ENCODE measurements around the gene DIPK1C.

DNA sequence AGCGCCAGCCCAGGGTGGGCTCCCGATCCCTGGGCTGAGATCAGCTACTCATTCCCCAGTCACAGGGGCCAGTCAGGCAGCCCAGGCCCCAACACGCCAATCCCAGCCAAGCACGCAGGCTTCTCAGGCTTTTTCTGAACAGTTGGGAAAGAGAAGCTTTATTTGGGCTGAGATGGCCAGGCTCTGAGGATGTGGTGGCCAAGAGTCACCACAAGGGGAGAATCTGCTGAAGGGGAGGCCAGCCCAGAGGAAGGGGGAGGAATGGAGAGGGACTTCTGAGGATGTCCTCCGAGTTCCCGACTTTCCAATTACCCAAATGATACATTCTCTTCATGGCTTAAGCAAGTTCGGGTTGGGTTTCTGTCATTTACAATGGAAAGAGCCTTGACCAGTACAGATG lies 2.8 kb upstream of the DIPK1C start:
- TF ChIP-seq, protein P1, sequence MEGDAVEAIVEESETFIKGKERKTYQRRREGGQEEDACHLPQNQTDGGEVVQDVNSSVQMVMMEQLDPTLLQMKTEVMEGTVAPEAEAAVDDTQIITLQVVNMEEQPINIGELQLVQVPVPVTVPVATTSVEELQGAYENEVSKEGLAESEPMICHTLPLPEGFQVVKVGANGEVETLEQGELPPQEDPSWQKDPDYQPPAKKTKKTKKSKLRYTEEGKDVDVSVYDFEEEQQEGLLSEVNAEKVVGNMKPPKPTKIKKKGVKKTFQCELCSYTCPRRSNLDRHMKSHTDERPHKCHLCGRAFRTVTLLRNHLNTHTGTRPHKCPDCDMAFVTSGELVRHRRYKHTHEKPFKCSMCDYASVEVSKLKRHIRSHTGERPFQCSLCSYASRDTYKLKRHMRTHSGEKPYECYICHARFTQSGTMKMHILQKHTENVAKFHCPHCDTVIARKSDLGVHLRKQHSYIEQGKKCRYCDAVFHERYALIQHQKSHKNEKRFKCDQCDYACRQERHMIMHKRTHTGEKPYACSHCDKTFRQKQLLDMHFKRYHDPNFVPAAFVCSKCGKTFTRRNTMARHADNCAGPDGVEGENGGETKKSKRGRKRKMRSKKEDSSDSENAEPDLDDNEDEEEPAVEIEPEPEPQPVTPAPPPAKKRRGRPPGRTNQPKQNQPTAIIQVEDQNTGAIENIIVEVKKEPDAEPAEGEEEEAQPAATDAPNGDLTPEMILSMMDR (IDR thresholded peaks at IDR 0.05): no peak
- TF ChIP-seq POLR2A (IDR thresholded peaks at IDR 0.05): no peak
- TF ChIP-seq POLR2AphosphoS5 (IDR thresholded peaks at IDR 0.05): no peak

Data from transverse colon (tissue), 4 donors.